Measurements from ENCODE around the gene NOC2L. TPM values are rescaled to one million over a fixed set of nuclear protein-coding genes. Genes with fewer than 3 reads are reported as not detected.
"Not testable (repeated sequence)": the region's sequence is repeated elsewhere in the genome, so short reads cannot be mapped to it uniquely, and the experiment has no call there.

Gene NOC2L
- total RNA-seq, 2 experiments from 2014 or later = 50.2 to 52.0 TPM

DNA sequence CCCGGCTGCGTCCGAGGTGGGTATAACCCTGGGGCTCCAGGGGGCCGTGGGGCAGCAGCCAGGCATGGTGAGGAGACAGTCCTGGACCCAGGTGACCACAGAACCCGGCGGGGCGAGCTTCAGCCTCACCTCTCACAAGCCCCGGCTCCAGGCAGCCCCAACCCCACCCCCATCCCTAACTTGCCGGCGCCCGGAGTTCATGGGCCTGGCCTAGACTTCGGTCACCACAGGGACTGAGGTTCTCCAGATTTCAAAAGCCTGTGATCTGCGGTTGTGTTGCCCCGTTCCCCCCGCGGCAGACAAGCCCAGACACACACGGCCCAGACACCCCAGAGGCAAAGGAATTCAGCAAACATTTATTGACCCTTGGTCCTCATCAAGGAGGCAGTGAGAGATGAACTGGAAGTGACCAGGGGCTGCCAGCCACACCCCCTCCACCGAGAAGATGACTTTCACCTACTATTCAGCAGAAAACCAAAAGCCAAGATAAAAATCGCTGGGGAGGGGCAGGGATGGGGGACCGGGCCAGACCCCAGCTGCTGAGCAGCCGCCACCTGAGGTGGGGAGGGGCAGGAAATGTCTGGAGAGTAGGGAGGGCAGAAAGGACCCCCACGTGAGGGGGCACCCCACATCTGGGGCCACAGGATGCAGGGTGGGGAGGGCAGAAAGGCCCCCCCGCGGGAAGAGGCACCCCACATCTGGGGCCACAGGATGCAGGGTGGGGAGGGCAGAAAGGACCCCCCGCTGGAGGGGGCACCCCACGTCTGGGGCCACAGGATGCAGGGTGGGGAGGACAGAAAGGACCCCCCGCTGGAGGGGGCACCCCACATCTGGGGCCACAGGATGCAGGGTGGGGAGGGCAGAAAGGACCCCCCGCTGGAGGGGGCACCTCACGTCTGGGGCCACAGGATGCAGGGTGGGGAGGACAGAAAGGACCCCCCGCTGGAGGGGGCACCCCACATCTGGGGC, 36.9 kb upstream of the NOC2L start:
- ATAC-seq (ENCODE audit: poor library complexity) (no peak), DNase-seq (peak in 1 of 14 experiments; percentile 46)
- ChIA-PET CTCF (no interaction called here), POLR2A (interaction anchor here (1.0 kb wide), 1 partner anchor 20 kb away, joined by 4 read pairs; no protein-coding TSS in a partner anchor)
- Mint-ChIP-seq H3K9me3 (peaks cover 4% of the 10 kb centered on the region), H3K27me3 (peaks cover 33% of the 10 kb centered on the region), H3K4me3 (no peak overlapping the region), H3K36me3 (ENCODE audit: low read depth) (peaks cover 4% of the 10 kb centered on the region), H3K27ac (peak overlapping the region; percentile 72), H3K4me1 (ENCODE audit: low read depth) (peaks cover 14% of the 10 kb centered on the region)
- peaks cover 21 to 29% of the 10 kb centered on the region in 2 experiments for H3K27me3 ChIP-seq (ENCODE audit: control insufficient read depth in 1 of 2, insufficient read depth in 2 of 2, low read length in 2 of 2)
- TF ChIP-seq CTCF (IDR thresholded peaks at IDR 0.05) = no peak
- intact Hi-C loops (cut with DNase I, micrococcal nuclease) = no loop called here
- peaks cover 31% of the 10 kb centered on the region for H3K4me1 ChIP-seq (ENCODE audit: insufficient read depth, low read length)
- peaks cover 0 to 23% of the 10 kb centered on the region in 2 experiments for H3K9me3 ChIP-seq (ENCODE audit: control insufficient read depth in 1 of 2, insufficient read depth in 1 of 2, low read length in 2 of 2)
- H3K27ac ChIP-seq (ENCODE audit: low read depth in 1 of 2, low read length in 2 of 2) = no peak overlapping the region
- no peaks in the 10 kb centered on the region for H3K36me3 ChIP-seq (ENCODE audit: insufficient read depth, low read length)
- H3K4me3 ChIP-seq (ENCODE audit: low read length) = no peak overlapping the region

- H3K4me3 ChIP-seq (ENCODE audit: low read length); H3K9me3 Mint-ChIP-seq; H3K36me3 Mint-ChIP-seq (ENCODE audit: low read depth); H3K27ac Mint-ChIP-seq; ATAC-seq (ENCODE audit: poor library complexity); H3K4me3 Mint-ChIP-seq; H3K36me3 ChIP-seq (ENCODE audit: insufficient read depth, low read length); H3K27ac ChIP-seq (ENCODE audit: low read depth in 1 of 2, low read length in 2 of 2); intact Hi-C loops (cut with DNase I, micrococcal nuclease): not testable (repeated sequence)
- peaks cover 10% of the 10 kb centered on the region for H3K4me1 Mint-ChIP-seq (ENCODE audit: low read depth)
- ChIA-PET POLR2A (interaction anchor here (0.7 kb wide), 1 partner anchor 566 kb away, joined by 3 read pairs; no protein-coding TSS in a partner anchor), CTCF (interaction anchor here (1.1 to 1.4 kb wide), 2 partner anchors 10 to 24 kb away, joined by 3 to 4 read pairs; no protein-coding TSS in a partner anchor)
- Histone ChIP-seq H3K4me1 (ENCODE audit: insufficient read depth, low read length) (peaks cover 19% of the 10 kb centered on the region), H3K9me3 (ENCODE audit: control insufficient read depth in 1 of 2, insufficient read depth in 1 of 2, low read length in 2 of 2) (peaks cover 0 to 20% of the 10 kb centered on the region in 2 experiments), H3K27me3 (ENCODE audit: control insufficient read depth in 1 of 2, insufficient read depth in 2 of 2, low read length in 2 of 2) (peaks cover 15 to 17% of the 10 kb centered on the region in 2 experiments)
- peak in 1 of 14 experiments; percentile 12 for DNase-seq
- H3K27me3 Mint-ChIP-seq = peaks cover 28% of the 10 kb centered on the region
Measured at GRCh38 chr1:994546-994945, 35.5 kb upstream of the NOC2L start.

DNA sequence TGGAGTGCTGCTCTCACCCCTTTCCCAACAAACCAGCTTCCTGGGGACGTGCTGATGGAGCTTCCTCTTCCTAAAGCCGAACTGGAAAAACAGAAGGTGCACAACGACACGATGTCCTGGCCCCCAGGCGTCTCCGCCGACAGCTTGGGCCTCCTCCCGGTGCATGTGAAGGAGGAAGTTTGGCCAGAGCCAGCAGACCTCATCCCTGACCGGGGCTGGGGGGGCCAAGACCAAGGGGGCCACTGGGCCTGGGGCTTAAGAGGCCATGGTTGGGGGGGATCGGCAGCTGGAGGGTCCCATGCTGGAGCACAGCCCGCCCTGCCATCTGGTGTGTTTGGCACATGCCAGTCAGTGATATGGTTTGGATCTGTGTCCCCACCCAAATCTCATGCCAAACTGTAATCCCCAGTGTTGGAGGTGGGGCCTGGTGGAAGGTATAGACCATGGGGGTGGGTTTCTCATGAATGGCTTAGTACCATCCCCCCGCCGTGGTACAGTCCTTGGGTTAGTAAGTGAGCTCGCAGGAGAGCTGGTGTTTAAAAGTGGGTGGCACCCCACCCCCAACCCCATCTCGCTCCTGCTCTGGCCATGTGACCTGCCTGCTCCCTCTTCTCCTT, 34.4 kb upstream of the NOC2L start:
- H3K36me3 Mint-ChIP-seq (ENCODE audit: low read depth) = no peaks in the 10 kb centered on the region
- H3K4me1 Mint-ChIP-seq (ENCODE audit: low read depth) = peaks cover 10% of the 10 kb centered on the region
- POLR2A ChIA-PET = no interaction called here
- Histone ChIP-seq H3K4me3 (ENCODE audit: low read length) (no peak overlapping the region), H3K9me3 (ENCODE audit: control insufficient read depth in 1 of 2, insufficient read depth in 1 of 2, low read length in 2 of 2) (peaks cover 0 to 20% of the 10 kb centered on the region in 2 experiments), H3K36me3 (ENCODE audit: insufficient read depth, low read length) (no peaks in the 10 kb centered on the region), H3K27me3 (ENCODE audit: control insufficient read depth in 1 of 2, insufficient read depth in 2 of 2, low read length in 2 of 2) (peaks cover 13 to 15% of the 10 kb centered on the region in 2 experiments), H3K4me1 (ENCODE audit: insufficient read depth, low read length) (peaks cover 11% of the 10 kb centered on the region), H3K27ac (ENCODE audit: low read depth in 1 of 2, low read length in 2 of 2) (no peak overlapping the region)
- TF ChIP-seq CTCF (IDR thresholded peaks at IDR 0.05) = no peak
- H3K9me3 Mint-ChIP-seq = peaks cover 4% of the 10 kb centered on the region
- peak in 1 of 14 experiments; percentile 17 for DNase-seq
- CTCF ChIA-PET = interaction anchor here (1.4 kb wide), 1 partner anchor 9 kb away, joined by 4 read pairs; no protein-coding TSS in a partner anchor
- ATAC-seq (ENCODE audit: poor library complexity) = no peak
- no peak overlapping the region for H3K4me3 Mint-ChIP-seq
- H3K27ac Mint-ChIP-seq = no peak overlapping the region
- H3K27me3 Mint-ChIP-seq = peaks cover 28% of the 10 kb centered on the region
- intact Hi-C loops (cut with DNase I, micrococcal nuclease) = no loop called here
